Peyer's patch (tissue), 4 donors: ENCODE measurements around the gene PRDM15.

ENCODE experiments used
- POLR2A ChIP-seq, 2 donors: fragments of 450-650 bp; IDR thresholded peaks; one replicate each; pipeline ENCODE4 v1.5.1; 2017; ENCODE audit warnings: antibody characterized with exemption in 2 of 2, mild to moderate bottlenecking in 2 of 2, moderate library complexity in 2 of 2
- TF ChIP-seq, protein P1 (sequence below), 6 experiments: fragments of 450-650 bp in 4 of 6; fragments of 200-600 bp in 2 of 6; sonication (generic) in 1 of 6; IDR thresholded peaks; one replicate each; pipeline ENCODE4 v1.5.1; 2017 to 2019; ENCODE audit warnings: antibody characterized with exemption in 6 of 6, mild to moderate bottlenecking in 3 of 6, moderate library complexity in 1 of 6

- no peak for TF ChIP-seq POLR2A (IDR thresholded peaks at IDR 0.05)
- TF ChIP-seq, protein P1, sequence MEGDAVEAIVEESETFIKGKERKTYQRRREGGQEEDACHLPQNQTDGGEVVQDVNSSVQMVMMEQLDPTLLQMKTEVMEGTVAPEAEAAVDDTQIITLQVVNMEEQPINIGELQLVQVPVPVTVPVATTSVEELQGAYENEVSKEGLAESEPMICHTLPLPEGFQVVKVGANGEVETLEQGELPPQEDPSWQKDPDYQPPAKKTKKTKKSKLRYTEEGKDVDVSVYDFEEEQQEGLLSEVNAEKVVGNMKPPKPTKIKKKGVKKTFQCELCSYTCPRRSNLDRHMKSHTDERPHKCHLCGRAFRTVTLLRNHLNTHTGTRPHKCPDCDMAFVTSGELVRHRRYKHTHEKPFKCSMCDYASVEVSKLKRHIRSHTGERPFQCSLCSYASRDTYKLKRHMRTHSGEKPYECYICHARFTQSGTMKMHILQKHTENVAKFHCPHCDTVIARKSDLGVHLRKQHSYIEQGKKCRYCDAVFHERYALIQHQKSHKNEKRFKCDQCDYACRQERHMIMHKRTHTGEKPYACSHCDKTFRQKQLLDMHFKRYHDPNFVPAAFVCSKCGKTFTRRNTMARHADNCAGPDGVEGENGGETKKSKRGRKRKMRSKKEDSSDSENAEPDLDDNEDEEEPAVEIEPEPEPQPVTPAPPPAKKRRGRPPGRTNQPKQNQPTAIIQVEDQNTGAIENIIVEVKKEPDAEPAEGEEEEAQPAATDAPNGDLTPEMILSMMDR (IDR thresholded peaks at IDR 0.05) = no peak
Observed at GRCh38 chr21:41751611-41752011, 127.5 kb downstream of the PRDM15 start.
